ENCODE data around the gene GJD3. TPM values are rescaled to one million over a fixed set of nuclear protein-coding genes. Genes with fewer than 3 reads are reported as not detected.
A peak's percentile ranks its signal among the peaks of the same experiment; 100 is the strongest.

GJD3 gene
- total RNA-seq, 4 donors from 2014 or later, result 1.6 TPM; not detected in 3

- peak; percentile 94 to 98 (median 97) for TF ChIP-seq CTCF (IDR thresholded peaks at IDR 0.05)
- TF ChIP-seq POLR2A (IDR thresholded peaks at IDR 0.05), result no peak
- Histone ChIP-seq H3K4me1 (peaks cover 0 to 54% (median 5%) of the 10 kb centered on the region in 4 donors), H3K36me3 (peaks cover 0 to 61% (median 0%) of the 10 kb centered on the region in 3 donors)
Observed at GRCh38 chr17:40355123-40355803, 9.3 kb downstream of the GJD3 start.

GRCh38 chr17:40354221-40355122 is 10.1 kb downstream of the GJD3 start:
- no peak for DNase-seq
- H3K27ac ChIP-seq, result peak overlapping the region in 2 of 4 donors; percentile 12 to 25
- H3K9me3 ChIP-seq, result no peaks in the 10 kb centered on the region
- H3K36me3 ChIP-seq, result peaks cover 0 to 68% (median 0%) of the 10 kb centered on the region in 3 donors
- no peaks in the 10 kb centered on the region for H3K27me3 ChIP-seq
- peaks cover 0 to 62% (median 5%) of the 10 kb centered on the region in 4 donors for H3K4me1 ChIP-seq
- TF ChIP-seq POLR2A (IDR thresholded peaks at IDR 0.05), result no peak
- TF ChIP-seq CTCF (IDR thresholded peaks at IDR 0.05), result no peak
- no peak overlapping the region for H3K4me3 ChIP-seq

More at GRCh38 chr17:40355123-40355803, 9.3 kb downstream of the GJD3 start:
- peak; percentile 78 to 88 (median 86) for DNase-seq
- peak overlapping the region in 2 of 4 donors; percentile 12 to 25 for H3K27ac ChIP-seq
- H3K27me3 ChIP-seq, result no peaks in the 10 kb centered on the region
- H3K9me3 ChIP-seq, result no peaks in the 10 kb centered on the region
- no peak overlapping the region for H3K4me3 ChIP-seq

GRCh38 chr17:40352779-40353394 is 11.7 kb downstream of the GJD3 start:
- TF ChIP-seq POLR2A (IDR thresholded peaks at IDR 0.05) (no peak), CTCF (IDR thresholded peaks at IDR 0.05) (no peak)
- DNase-seq, result peak in 1 of 3 donors; percentile 41
- Histone ChIP-seq H3K27me3 (no peaks in the 10 kb centered on the region), H3K27ac (peak overlapping the region in 2 of 4 donors; percentile 6 to 69), H3K9me3 (no peaks in the 10 kb centered on the region), H3K4me1 (peaks cover 0 to 72% (median 7%) of the 10 kb centered on the region in 4 donors), H3K4me3 (no peak overlapping the region), H3K36me3 (peaks cover 0 to 82% (median 0%) of the 10 kb centered on the region in 3 donors)

- Histone ChIP-seq H3K4me3 (no peak overlapping the region), H3K27ac (peak overlapping the region in 3 of 4 donors; percentile 36 to 72 (median 69)), H3K36me3 (peaks cover 0 to 82% (median 0%) of the 10 kb centered on the region in 3 donors), H3K9me3 (no peaks in the 10 kb centered on the region), H3K4me1 (peaks cover 0 to 78% (median 11%) of the 10 kb centered on the region in 4 donors), H3K27me3 (no peaks in the 10 kb centered on the region)
- no peak for TF ChIP-seq POLR2A (IDR thresholded peaks at IDR 0.05)
- no peak for TF ChIP-seq CTCF (IDR thresholded peaks at IDR 0.05)
- peak in 1 of 3 donors; percentile 59 for DNase-seq
Observed at GRCh38 chr17:40352237-40352778, 12.2 kb downstream of the GJD3 start.
